PC-9 (cell line): ENCODE measurements around the gene GABRR1.

ENCODE experiments used
- EZH2 ChIP-seq: fragments of 200-600 bp; sonication (generic); IDR thresholded peaks from 2 replicates; pipeline ENCODE4 v1.8.0; 2017; ENCODE audit warnings: antibody characterized with exemption, low read depth
- TF ChIP-seq, protein P1 (sequence below): fragments of 200-600 bp; sonication (generic); conservative IDR thresholded peaks from 2 replicates; pipeline ENCODE4 v1.6.1; 2017; ENCODE audit warnings: mixed run types, antibody characterized with exemption, mild to moderate bottlenecking, moderate library complexity

DNA sequence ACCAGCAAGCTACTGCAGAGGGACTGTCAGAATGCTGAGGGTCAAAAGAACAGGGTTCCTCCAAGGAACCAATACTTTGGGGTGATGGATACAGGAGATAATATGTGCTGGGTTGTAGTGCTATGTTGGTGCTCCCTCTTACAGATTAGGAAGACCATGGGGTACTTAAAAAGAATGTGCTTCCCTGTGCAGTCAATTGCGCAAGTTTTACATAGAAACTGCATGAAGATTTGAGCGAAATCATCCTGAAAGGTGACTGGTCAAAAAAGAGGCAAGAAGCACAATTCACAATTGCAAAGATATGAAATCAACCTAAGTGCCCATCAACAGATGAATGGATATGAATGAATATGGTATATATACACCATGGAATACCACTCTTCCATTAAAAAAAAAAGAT is 33.9 kb downstream of the GABRR1 start:
- TF ChIP-seq, protein P1, sequence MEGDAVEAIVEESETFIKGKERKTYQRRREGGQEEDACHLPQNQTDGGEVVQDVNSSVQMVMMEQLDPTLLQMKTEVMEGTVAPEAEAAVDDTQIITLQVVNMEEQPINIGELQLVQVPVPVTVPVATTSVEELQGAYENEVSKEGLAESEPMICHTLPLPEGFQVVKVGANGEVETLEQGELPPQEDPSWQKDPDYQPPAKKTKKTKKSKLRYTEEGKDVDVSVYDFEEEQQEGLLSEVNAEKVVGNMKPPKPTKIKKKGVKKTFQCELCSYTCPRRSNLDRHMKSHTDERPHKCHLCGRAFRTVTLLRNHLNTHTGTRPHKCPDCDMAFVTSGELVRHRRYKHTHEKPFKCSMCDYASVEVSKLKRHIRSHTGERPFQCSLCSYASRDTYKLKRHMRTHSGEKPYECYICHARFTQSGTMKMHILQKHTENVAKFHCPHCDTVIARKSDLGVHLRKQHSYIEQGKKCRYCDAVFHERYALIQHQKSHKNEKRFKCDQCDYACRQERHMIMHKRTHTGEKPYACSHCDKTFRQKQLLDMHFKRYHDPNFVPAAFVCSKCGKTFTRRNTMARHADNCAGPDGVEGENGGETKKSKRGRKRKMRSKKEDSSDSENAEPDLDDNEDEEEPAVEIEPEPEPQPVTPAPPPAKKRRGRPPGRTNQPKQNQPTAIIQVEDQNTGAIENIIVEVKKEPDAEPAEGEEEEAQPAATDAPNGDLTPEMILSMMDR = no peak
- no peak for TF ChIP-seq EZH2
